AG09319 (cell line): ENCODE results near the gene PARP1.

Source experiments
- DNase-seq: peaks from one replicate; pipeline ENCODE4 v3.0.0-alpha.2; 2010; ENCODE audit warnings: low read depth; ENCODE audit errors: extremely low read depth
- CTCF ChIP-seq: IDR thresholded peaks from 2 replicates; pipeline ENCODE4 v1.5.1; 2011; ENCODE audit warnings: low read depth, mild to moderate bottlenecking, inconsistent platforms, low read length, moderate library complexity

Gene PARP1

GRCh38 chr1:226364901-226365565 is 42.9 kb downstream of the PARP1 start:
- no peak for DNase-seq
- no peak for TF ChIP-seq CTCF

GRCh38 chr1:226364514-226364899 is 43.4 kb downstream of the PARP1 start:
- TF ChIP-seq CTCF = no peak
- DNase-seq = no peak

GRCh38 chr1:226363801-226364513 is 43.9 kb downstream of the PARP1 start:
- TF ChIP-seq CTCF = no peak
- no peak for DNase-seq

- no peak for TF ChIP-seq CTCF
- no peak for DNase-seq
These were observed 44.9 kb downstream of the PARP1 start for GRCh38 chr1:226362891-226363447.

GRCh38 chr1:226362361-226362760 is 45.5 kb downstream of the PARP1 start:
- no peak for DNase-seq
- no peak for TF ChIP-seq CTCF

GRCh38 chr1:226360106-226360746 is 47.7 kb downstream of the PARP1 start:
- TF ChIP-seq CTCF = no peak
- DNase-seq = no peak

- TF ChIP-seq CTCF = no peak
- no peak for DNase-seq
These were observed 50.5 kb downstream of the PARP1 start for GRCh38 chr1:226357416-226357815.
